MCF 10A (cell line): ENCODE results near the gene LCOR. TPM values are rescaled to one million over a fixed set of nuclear protein-coding genes. Genes with fewer than 3 reads are reported as not detected.

Experiments used
- BruUV-seq: library from RNA; stranded (reverse); fragments of 400-500 nt; replicated peaks from 2 replicates; lab custom pipeline; 2021; lab: Mats Ljungman, UMichigan
- CTCF ChIA-PET: fragments of 300-600 bp; sonication (Branson Sonifier 250); formaldehyde crosslinking; extraction: SDS; loops from one replicate; lab custom pipeline; 2021; ENCODE audit warnings: antibody characterized with exemption, inconsistent platforms; lab: Yijun Ruan, JAX
- POLR2A ChIA-PET: fragments of 300-600, 350-650 bp; sonication (Branson Sonifier 250); formaldehyde crosslinking; extraction: SDS; loops from one replicate; lab custom pipeline; 2020; ENCODE audit warnings: antibody characterized with exemption, inconsistent platforms; lab: Yijun Ruan, JAX
- DNase-seq: peaks from one replicate; pipeline ENCODE4 v3.0.0-alpha.2; 2018; ENCODE audit not compliant: unreplicated experiment
- H3K27ac Mint-ChIP-seq: one replicate; pipeline ENCODE4 v1.8.0; 2022; ENCODE audit warnings: mild to moderate bottlenecking, low read depth, mixed read lengths; ENCODE audit not compliant: unreplicated experiment
- H3K27me3 Mint-ChIP-seq: one replicate; pipeline ENCODE4 v1.8.0; 2022; ENCODE audit warnings: mixed read lengths; ENCODE audit not compliant: insufficient read depth, unreplicated experiment
- H3K36me3 Mint-ChIP-seq: one replicate; pipeline ENCODE4 v1.8.0; 2022; ENCODE audit warnings: mild to moderate bottlenecking, moderate library complexity, mixed read lengths; ENCODE audit not compliant: insufficient read depth, unreplicated experiment
- H3K4me1 Mint-ChIP-seq: one replicate; pipeline ENCODE4 v1.8.0; 2022; ENCODE audit warnings: mixed read lengths; ENCODE audit not compliant: insufficient read depth, unreplicated experiment
- H3K4me3 Mint-ChIP-seq: one replicate; pipeline ENCODE4 v1.8.0; 2022; ENCODE audit warnings: mild to moderate bottlenecking, moderate library complexity, mixed read lengths; ENCODE audit not compliant: unreplicated experiment
- H3K9me3 Mint-ChIP-seq: one replicate; pipeline ENCODE4 v1.8.0; 2022; ENCODE audit warnings: mixed read lengths; ENCODE audit not compliant: unreplicated experiment
- CTCF ChIP-seq: fragments of 200-600 bp; IDR thresholded peaks from one replicate; pipeline ENCODE4 v1.8.0; 2022; ENCODE audit warnings: antibody characterized with exemption, mild to moderate bottlenecking; ENCODE audit not compliant: unreplicated experiment
- intact Hi-C: fragments of 100-400 bp; cut with micrococcal nuclease; formaldehyde crosslinking; loops from 2 replicates; pipeline ENCODE4 v1.14.1; 2022
- total RNA-seq: library from RNA; stranded (reverse); gene quantifications from 2 replicates; pipeline ENCODE4 v1.2.3, GENCODE V29; 2022

LCOR gene
- total RNA-seq, 1 experiment from 2014 or later: 40.4 TPM

GRCh38 chr10:96912405-96912804 is 80.3 kb downstream of the LCOR start:
- Mint-ChIP-seq H3K4me1 (peaks cover 12% of the 10 kb centered on the region), H3K4me3 (no peak overlapping the region), H3K27me3 (no peaks in the 10 kb centered on the region), H3K36me3 (peaks cover 6% of the 10 kb centered on the region), H3K9me3 (peaks cover 5% of the 10 kb centered on the region), H3K27ac (no peak overlapping the region)
- DNase-seq: no peak
- no peak for TF ChIP-seq CTCF
- ChIA-PET POLR2A (interaction anchor here (1.2 kb wide), 1 partner anchor 272 kb away, joined by 6 read pairs; no protein-coding TSS in a partner anchor), CTCF (interaction anchor here (0.8 to 1.8 kb wide), 4 partner anchors 9 to 148 kb away, joined by 3 to 6 read pairs (median 4); no protein-coding TSS in a partner anchor)
- no TSS peak for BruUV-seq
- intact Hi-C loops: no loop called here

DNA sequence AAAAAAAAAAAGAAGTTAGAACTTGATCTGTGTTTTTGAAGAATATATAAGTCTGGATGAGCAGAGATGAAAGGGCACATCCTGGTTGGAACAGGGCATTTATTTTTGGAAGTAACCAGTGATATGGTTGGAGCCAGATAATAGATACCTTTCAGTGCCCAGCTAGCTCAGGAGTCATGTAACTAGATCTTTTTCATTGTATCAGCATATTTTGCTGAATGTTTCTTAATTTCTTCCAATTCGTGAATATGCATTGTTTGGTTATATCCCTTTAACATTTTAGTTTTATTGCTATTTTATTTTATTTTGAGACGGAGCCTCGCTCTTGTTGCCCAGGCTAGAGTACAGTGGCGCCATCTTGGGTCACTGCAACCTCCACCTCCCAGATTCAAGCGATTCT is 81.8 kb downstream of the LCOR start:
- peaks cover 12% of the 10 kb centered on the region for H3K4me1 Mint-ChIP-seq
- TF ChIP-seq CTCF: no peak
- H3K9me3 Mint-ChIP-seq: peaks cover 5% of the 10 kb centered on the region
- H3K36me3 Mint-ChIP-seq: peaks cover 12% of the 10 kb centered on the region
- ChIA-PET POLR2A (no interaction called here), CTCF (interaction anchor here (1.0 kb wide), 1 partner anchor 15 kb away, joined by 5 read pairs; no protein-coding TSS in a partner anchor)
- H3K4me3 Mint-ChIP-seq: no peak overlapping the region
- DNase-seq: no peak
- no TSS peak for BruUV-seq
- no peak overlapping the region for H3K27ac Mint-ChIP-seq
- intact Hi-C loops: no loop called here
- no peaks in the 10 kb centered on the region for H3K27me3 Mint-ChIP-seq

DNA sequence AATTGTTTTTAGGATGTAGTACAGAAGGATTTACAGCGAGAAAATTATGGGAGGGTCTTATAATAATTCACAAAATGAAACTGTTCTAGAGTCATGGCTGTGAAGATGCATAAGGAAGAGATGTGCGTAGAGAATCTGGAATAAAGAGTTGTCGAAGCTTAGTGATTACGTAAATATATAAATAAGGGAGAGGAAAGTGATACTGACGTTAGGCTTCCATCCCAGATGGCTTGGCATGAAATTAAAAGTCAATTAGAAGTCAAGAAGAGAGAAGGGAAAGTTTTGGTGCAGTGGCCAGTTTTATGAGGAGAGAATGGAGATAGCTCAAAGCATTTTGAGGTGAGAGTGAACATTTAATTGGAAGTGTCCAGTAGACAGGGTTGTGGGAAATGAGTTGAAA is 85.5 kb downstream of the LCOR start:
- intact Hi-C loops: no loop called here
- Mint-ChIP-seq H3K27me3 (no peaks in the 10 kb centered on the region), H3K36me3 (peaks cover 5% of the 10 kb centered on the region), H3K4me3 (no peak overlapping the region), H3K27ac (no peak overlapping the region), H3K9me3 (peaks cover 5% of the 10 kb centered on the region), H3K4me1 (peaks cover 12% of the 10 kb centered on the region)
- ChIA-PET CTCF (no interaction called here), POLR2A (no interaction called here)
- DNase-seq: no peak
- no peak for TF ChIP-seq CTCF
- BruUV-seq: no TSS peak

DNA sequence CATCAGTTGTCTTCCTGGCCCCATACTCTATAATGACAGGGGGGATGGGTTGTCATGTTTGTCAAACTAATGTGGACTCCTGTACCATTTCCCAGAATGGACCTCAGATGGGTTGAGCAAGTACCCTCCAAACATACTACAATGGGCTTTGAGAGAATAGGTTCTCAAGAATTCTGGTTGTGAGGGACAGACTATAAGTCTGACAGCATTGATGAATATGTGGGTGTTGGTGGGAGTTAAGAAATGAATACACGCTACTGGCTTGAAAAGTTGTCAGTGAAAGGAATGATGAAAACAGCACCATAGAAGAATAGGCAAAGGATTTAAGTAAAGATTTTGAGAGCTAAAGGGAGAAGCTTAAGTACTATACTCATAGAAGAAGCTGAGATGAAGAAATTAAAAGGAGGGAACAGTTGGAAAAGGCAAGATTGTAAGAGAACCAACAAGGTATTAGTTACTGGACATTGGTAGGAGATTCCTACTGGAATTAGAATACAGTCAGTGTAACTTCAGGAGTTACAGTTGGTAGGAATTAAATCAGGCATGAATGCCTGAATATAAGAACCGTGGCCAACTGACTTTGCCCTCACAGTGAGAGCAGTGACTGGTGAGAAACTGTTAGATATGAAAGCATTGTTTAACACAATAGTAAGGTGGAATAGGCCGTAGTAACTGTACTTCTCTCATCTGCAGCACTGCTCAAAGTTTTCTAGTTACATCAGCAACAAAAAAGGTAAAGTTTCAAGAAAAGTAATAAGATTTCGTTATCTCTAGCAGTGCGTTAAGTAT is 86.3 kb downstream of the LCOR start:
- POLR2A ChIA-PET: interaction anchor here (0.6 kb wide), 1 partner anchor 758 kb away, joined by 3 read pairs; no protein-coding TSS in a partner anchor
- peaks cover under 1% of the 10 kb centered on the region for H3K9me3 Mint-ChIP-seq
- no TSS peak for BruUV-seq

More for the DNA sequence above, 86.3 kb downstream of the LCOR start:
- Mint-ChIP-seq H3K27ac (no peak overlapping the region), H3K4me3 (no peak overlapping the region), H3K27me3 (no peaks in the 10 kb centered on the region), H3K36me3 (peaks cover 5% of the 10 kb centered on the region), H3K4me1 (peaks cover 7% of the 10 kb centered on the region)
- intact Hi-C loops: no loop called here
- no peak for TF ChIP-seq CTCF
- DNase-seq: no peak
- CTCF ChIA-PET: no interaction called here
